H9 (cell line): Measurements from ENCODE around the gene ATP5MG. TPM values are rescaled to one million over a fixed set of nuclear protein-coding genes. Genes with fewer than 3 reads are reported as not detected.

ENCODE experiments used
- DNase-seq: peaks from one replicate; pipeline ENCODE4 v3.0.0-alpha.2; 2017
- H2AFZ ChIP-seq: one replicate; pipeline ENCODE4 v1.6.1; 2013; ENCODE audit warnings: mild to moderate bottlenecking, low read length, control low read depth, moderate library complexity
- H2AK5ac ChIP-seq: 2 replicates; pipeline ENCODE4 v1.6.1; 2013; ENCODE audit warnings: low read length, control low read depth, mixed read lengths; ENCODE audit not compliant: insufficient read length
- H2BK120ac ChIP-seq: one replicate; pipeline ENCODE4 v1.6.1; 2013; ENCODE audit warnings: low read depth, mild to moderate bottlenecking, low read length, control low read depth, inconsistent platforms; ENCODE audit not compliant: poor library complexity, severe bottlenecking
- H2BK12ac ChIP-seq: 2 replicates; pipeline ENCODE4 v1.6.1; 2013; ENCODE audit warnings: low read length, control low read depth, mixed read lengths, low read depth; ENCODE audit not compliant: insufficient read length
- H2BK15ac ChIP-seq: 2 replicates; pipeline ENCODE4 v1.6.1; 2013; ENCODE audit warnings: low read depth, low read length, control low read depth
- H2BK20ac ChIP-seq: one replicate; pipeline ENCODE4 v1.6.1; 2013; ENCODE audit warnings: low read depth, mild to moderate bottlenecking, low read length, control low read depth, inconsistent platforms; ENCODE audit not compliant: poor library complexity, severe bottlenecking
- H2BK5ac ChIP-seq: 2 replicates; pipeline ENCODE4 v1.6.1; 2013; ENCODE audit warnings: low read length, control low read depth, mixed read lengths; ENCODE audit not compliant: insufficient read length
- H3K14ac ChIP-seq: 2 replicates; pipeline ENCODE4 v1.6.1; 2013; ENCODE audit warnings: low read length, control low read depth; ENCODE audit not compliant: insufficient read depth
- H3K18ac ChIP-seq: 2 replicates; pipeline ENCODE4 v1.6.1; 2013; ENCODE audit warnings: low read depth, mild to moderate bottlenecking, mixed read lengths, low read length, control low read depth; ENCODE audit not compliant: insufficient read length
- H3K23ac ChIP-seq: 2 replicates; pipeline ENCODE4 v1.6.1; 2013; ENCODE audit warnings: low read length, control low read depth, mixed read lengths, low read depth; ENCODE audit not compliant: insufficient read length
- H3K23me2 ChIP-seq: 2 replicates; pipeline ENCODE4 v1.6.1; 2013; ENCODE audit warnings: low read depth, mild to moderate bottlenecking, mixed read lengths, low read length, control low read depth; ENCODE audit not compliant: insufficient read length, poor library complexity, severe bottlenecking
- H3K27ac ChIP-seq: 2 replicates; pipeline ENCODE4 v1.5.1; 2013; ENCODE audit warnings: low read length, control low read depth, mixed read lengths, low read depth; ENCODE audit not compliant: insufficient read length
- H3K27me3 ChIP-seq: 2 replicates; pipeline ENCODE4 v1.6.1; 2013; ENCODE audit warnings: low read length, control low read depth, inconsistent platforms; ENCODE audit not compliant: insufficient read depth
- H3K4ac ChIP-seq: 2 replicates; pipeline ENCODE4 v1.6.1; 2013; ENCODE audit warnings: low read depth, mild to moderate bottlenecking, control low read depth, inconsistent platforms, low read length, moderate library complexity
- H3K4me1 ChIP-seq: 2 replicates; pipeline ENCODE4 v1.6.1; 2013; ENCODE audit warnings: low read length, control low read depth, inconsistent platforms; ENCODE audit not compliant: insufficient read depth
- H3K4me2 ChIP-seq: 2 replicates; pipeline ENCODE4 v1.6.1; 2013; ENCODE audit warnings: low read length, control low read depth, mixed read lengths; ENCODE audit not compliant: insufficient read length, insufficient read depth
- H3K56ac ChIP-seq: 2 replicates; pipeline ENCODE4 v1.6.1; 2013; ENCODE audit warnings: low read depth, mild to moderate bottlenecking, mixed read lengths, low read length, control low read depth; ENCODE audit not compliant: insufficient read length
- H3K79me1 ChIP-seq: 2 replicates; pipeline ENCODE4 v1.6.1; 2013; ENCODE audit warnings: low read depth, mild to moderate bottlenecking, moderate library complexity, low read length, control low read depth, inconsistent platforms; ENCODE audit not compliant: insufficient read depth, poor library complexity, severe bottlenecking
- H3K79me2 ChIP-seq: 2 replicates; pipeline ENCODE4 v1.6.1; 2013; ENCODE audit warnings: low read length, control low read depth, inconsistent platforms; ENCODE audit not compliant: insufficient read depth
- H3K9ac ChIP-seq: 2 replicates; pipeline ENCODE4 v1.6.1; 2013; ENCODE audit warnings: low read length, control low read depth, mixed read lengths; ENCODE audit not compliant: insufficient read length; ENCODE audit errors: extremely low read depth
- H3K9me3 ChIP-seq: one replicate; pipeline ENCODE4 v1.6.1; 2013; ENCODE audit warnings: low read depth, low read length, inconsistent platforms; ENCODE audit not compliant: control insufficient read depth
- H3T11ph ChIP-seq: one replicate; pipeline ENCODE4 v1.6.1; 2013; ENCODE audit warnings: mild to moderate bottlenecking, low read length, control low read depth, inconsistent platforms
- H4K20me1 ChIP-seq: one replicate; pipeline ENCODE4 v1.6.1; 2013; ENCODE audit not compliant: control insufficient read depth, insufficient read length, insufficient read depth
- H4K5ac ChIP-seq: 2 replicates; pipeline ENCODE4 v1.6.1; 2013; ENCODE audit warnings: low read depth, mild to moderate bottlenecking, mixed read lengths, low read length, control low read depth; ENCODE audit not compliant: insufficient read length
- H4K8ac ChIP-seq: replicated peaks from 2 replicates; pipeline ENCODE4 v1.6.1; 2013; ENCODE audit warnings: low read length, control low read depth, mixed read lengths, low read depth; ENCODE audit not compliant: insufficient read length
- H4K91ac ChIP-seq: 2 replicates; pipeline ENCODE4 v1.6.1; 2013; ENCODE audit warnings: low read depth, mild to moderate bottlenecking, moderate library complexity, mixed read lengths, low read length, control low read depth; ENCODE audit not compliant: insufficient read length
- H3K27ac Mint-ChIP-seq, 3 experiments: 2 replicates in 2 of 3; 3 replicates in 1 of 3; pipeline ENCODE4 v1.8.0; 2020 to 2021; ENCODE audit warnings: mixed read lengths in 3 of 3, mild to moderate bottlenecking in 1 of 3, moderate library complexity in 1 of 3
- H3K27me3 Mint-ChIP-seq: 2 replicates; pipeline ENCODE4 v1.8.0; 2021; ENCODE audit warnings: low read depth, mild to moderate bottlenecking, moderate library complexity, mixed read lengths
- H3K36me3 Mint-ChIP-seq, 3 experiments: 2 replicates in 2 of 3; 3 replicates in 1 of 3; pipeline ENCODE4 v1.8.0; 2020 to 2021; ENCODE audit warnings: low read depth in 3 of 3, mixed read lengths in 3 of 3; ENCODE audit not compliant: insufficient read depth in 1 of 3
- H3K4me1 Mint-ChIP-seq, 2 experiments: 2 replicates each; pipeline ENCODE4 v1.8.0; 2020; ENCODE audit warnings: mixed read lengths in 2 of 2
- H3K4me3 Mint-ChIP-seq, 2 experiments: 2 replicates in 1 of 2; 3 replicates in 1 of 2; pipeline ENCODE4 v1.8.0; 2020 to 2021; ENCODE audit warnings: mild to moderate bottlenecking in 2 of 2, mixed read lengths in 2 of 2, moderate library complexity in 1 of 2
- H3K9me3 Mint-ChIP-seq, 2 experiments: 2 replicates in 1 of 2; 3 replicates in 1 of 2; pipeline ENCODE4 v1.8.0; 2020; ENCODE audit warnings: mild to moderate bottlenecking in 2 of 2, mixed read lengths in 2 of 2, moderate library complexity in 1 of 2
- WGBS: extraction: QIAGEN DNeasy Blood & Tissue Kit; methylation state at CpG from one replicate; pipeline ENCODE4 v1.1.7; 2013; ENCODE audit warnings: missing lambda C conversion rate, low lambda C conversion rate, mixed read lengths; ENCODE audit not compliant: insufficient read length; ENCODE audit errors: extremely low coverage; 5-methylcytosine and 5-hydroxymethylcytosine counted together
- total RNA-seq: library from RNA; stranded (reverse); gene quantifications from 2 replicates; pipeline ENCODE4 v1.2.1, GENCODE V29; 2021
- TF ChIP-seq, protein P1 (sequence below): fragments of 200-600 bp; sonication (generic); conservative IDR thresholded peaks from 3 replicates; pipeline ENCODE4 v1.8.0; 2021; ENCODE audit warnings: antibody characterized with exemption, mild to moderate bottlenecking

The ATP5MG gene
- total RNA-seq, 1 experiment from 2014 or later = 254 TPM

DNA sequence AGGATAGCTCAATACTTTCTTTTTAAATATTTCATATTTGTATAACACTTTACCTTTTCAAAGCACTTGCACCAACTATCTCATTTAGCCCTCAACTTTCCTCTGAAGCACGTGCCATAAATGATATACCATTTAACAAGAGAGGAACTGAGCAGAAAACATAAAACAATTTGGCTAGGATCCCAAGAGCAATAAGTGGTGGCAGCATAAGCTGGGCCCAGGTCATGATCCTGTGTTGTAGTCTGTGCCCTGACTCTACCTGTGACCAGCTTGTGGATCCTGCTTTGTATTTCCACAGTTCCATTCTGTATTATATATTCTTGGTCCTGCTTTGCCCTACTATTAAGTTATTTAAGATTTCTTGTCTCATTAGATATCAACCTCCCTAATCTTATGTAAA lies 11.5 kb downstream of the ATP5MG start:
- DNase-seq = no peak
- Histone ChIP-seq H4K5ac (no peak overlapping the region), H3K4me2 (no peak overlapping the region), H2BK5ac (no peak overlapping the region), H3K4me1 (no peaks in the 10 kb centered on the region), H4K8ac (no peak overlapping the region), H2AFZ (no peak overlapping the region), H3K23me2 (no peaks in the 10 kb centered on the region), H4K20me1 (no peaks in the 10 kb centered on the region), H3K9ac (no peak overlapping the region), H3K27ac (no peak overlapping the region), H2AK5ac (no peak overlapping the region), H2BK120ac (no peak overlapping the region), H2BK12ac (no peak overlapping the region), H4K91ac (no peak overlapping the region), H3K27me3 (no peaks in the 10 kb centered on the region), H3K23ac (no peak overlapping the region), H3T11ph (no peak overlapping the region), H2BK15ac (no peak overlapping the region), H2BK20ac (no peak overlapping the region), H3K18ac (no peak overlapping the region), H3K4ac (no peak overlapping the region), H3K79me1 (no peaks in the 10 kb centered on the region), H3K79me2 (no peaks in the 10 kb centered on the region), H3K56ac (no peak overlapping the region), H3K14ac (no peak overlapping the region), H3K9me3 (no peaks in the 10 kb centered on the region)
- H3K9me3 Mint-ChIP-seq = no peaks in the 10 kb centered on the region
- H3K27ac Mint-ChIP-seq = no peak overlapping the region; a peak in 1 of 7 replicates
- no peak overlapping the region; a peak in 1 of 5 replicates for H3K4me3 Mint-ChIP-seq
- H3K4me1 Mint-ChIP-seq = peaks cover 5 to 7% of the 10 kb centered on the region in 2 experiments
- no CpG with 5 or more reads among the region's 1 CpG for WGBS
- TF ChIP-seq, protein P1, sequence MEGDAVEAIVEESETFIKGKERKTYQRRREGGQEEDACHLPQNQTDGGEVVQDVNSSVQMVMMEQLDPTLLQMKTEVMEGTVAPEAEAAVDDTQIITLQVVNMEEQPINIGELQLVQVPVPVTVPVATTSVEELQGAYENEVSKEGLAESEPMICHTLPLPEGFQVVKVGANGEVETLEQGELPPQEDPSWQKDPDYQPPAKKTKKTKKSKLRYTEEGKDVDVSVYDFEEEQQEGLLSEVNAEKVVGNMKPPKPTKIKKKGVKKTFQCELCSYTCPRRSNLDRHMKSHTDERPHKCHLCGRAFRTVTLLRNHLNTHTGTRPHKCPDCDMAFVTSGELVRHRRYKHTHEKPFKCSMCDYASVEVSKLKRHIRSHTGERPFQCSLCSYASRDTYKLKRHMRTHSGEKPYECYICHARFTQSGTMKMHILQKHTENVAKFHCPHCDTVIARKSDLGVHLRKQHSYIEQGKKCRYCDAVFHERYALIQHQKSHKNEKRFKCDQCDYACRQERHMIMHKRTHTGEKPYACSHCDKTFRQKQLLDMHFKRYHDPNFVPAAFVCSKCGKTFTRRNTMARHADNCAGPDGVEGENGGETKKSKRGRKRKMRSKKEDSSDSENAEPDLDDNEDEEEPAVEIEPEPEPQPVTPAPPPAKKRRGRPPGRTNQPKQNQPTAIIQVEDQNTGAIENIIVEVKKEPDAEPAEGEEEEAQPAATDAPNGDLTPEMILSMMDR = no peak
- H3K36me3 Mint-ChIP-seq = peaks cover 2 to 21% (median 16%) of the 10 kb centered on the region in 3 experiments; a peak in 5 of 7 replicates
- no peaks in the 10 kb centered on the region for H3K27me3 Mint-ChIP-seq
